ENCODE measurements around the gene CHMP2B.
"Not testable (repeated sequence)": the region's sequence is repeated elsewhere in the genome, so short reads cannot be mapped to it uniquely, and the experiment has no call there.

The CHMP2B gene

GRCh38 chr3:87233805-87234204 is 6.7 kb downstream of the CHMP2B start:
- DNase-seq (ENCODE audit: low spot score): no peak

- no peak for DNase-seq (ENCODE audit: low spot score)
These were observed 9.0 kb downstream of the CHMP2B start for GRCh38 chr3:87236093-87236492.

- DNase-seq (ENCODE audit: low spot score): no peak
These were observed 19.7 kb downstream of the CHMP2B start for GRCh38 chr3:87246662-87247429.

GRCh38 chr3:87247430-87247773 is 20.3 kb downstream of the CHMP2B start:
- no peak for DNase-seq (ENCODE audit: low spot score)

- DNase-seq (ENCODE audit: low spot score): not testable (repeated sequence)
These were observed 21.1 kb downstream of the CHMP2B start for GRCh38 chr3:87248231-87248630.

- no peak for DNase-seq (ENCODE audit: low spot score)
These were observed 21.7 kb downstream of the CHMP2B start for GRCh38 chr3:87248831-87249230.

- no peak for DNase-seq (ENCODE audit: low spot score)
These were observed 22.9 kb downstream of the CHMP2B start for GRCh38 chr3:87250009-87250408.

- DNase-seq (ENCODE audit: low spot score): no peak
These were observed 33.2 kb downstream of the CHMP2B start for GRCh38 chr3:87260270-87260669.

GRCh38 chr3:87261925-87262324 is 34.8 kb downstream of the CHMP2B start:
- no peak for DNase-seq (ENCODE audit: low spot score)

- no peak for DNase-seq (ENCODE audit: low spot score)
These were observed 41.0 kb downstream of the CHMP2B start for GRCh38 chr3:87267953-87268645.

- no peak for DNase-seq (ENCODE audit: low spot score)
These were observed 41.6 kb downstream of the CHMP2B start for GRCh38 chr3:87268646-87269211.

- DNase-seq (ENCODE audit: low spot score): no peak
These were observed 42.6 kb downstream of the CHMP2B start for GRCh38 chr3:87269723-87270122.

GRCh38 chr3:87270908-87271700 is 44.0 kb downstream of the CHMP2B start:
- no peak for DNase-seq (ENCODE audit: low spot score)

- DNase-seq (ENCODE audit: low spot score): no peak
These were observed 45.7 kb downstream of the CHMP2B start for GRCh38 chr3:87272718-87273341.

- no peak for DNase-seq (ENCODE audit: low spot score)
These were observed 49.4 kb downstream of the CHMP2B start, which contains the start of gene POU1F1 for GRCh38 chr3:87276484-87276883. Gene POU1F1, minus strand, starts transcription at chr3:87276584. Its CDS starts 122 bp downstream, at chr3:87276462.

- DNase-seq (ENCODE audit: low spot score): no peak
These were observed 59.9 kb downstream of the CHMP2B start for GRCh38 chr3:87287011-87287410.

- DNase-seq (ENCODE audit: low spot score): no peak
These were observed 61.3 kb downstream of the CHMP2B start for GRCh38 chr3:87288446-87288845.

GRCh38 chr3:87298111-87298718 is 71.1 kb downstream of the CHMP2B start:
- no peak for DNase-seq (ENCODE audit: low spot score)

GRCh38 chr3:87305031-87305430 is 77.9 kb downstream of the CHMP2B start:
- not testable (repeated sequence) for DNase-seq (ENCODE audit: low spot score)
